HepG2 (cell line): ENCODE data around the gene RPS6KB2. TPM values are rescaled to one million over a fixed set of nuclear protein-coding genes. Genes with fewer than 3 reads are reported as not detected.
A peak's percentile ranks its signal among the peaks of the same experiment; 100 is the strongest.

Experiments
- ARHGAP35 ChIP-seq: sonication (generic); formaldehyde crosslinking; IDR thresholded peaks from 2 replicates; pipeline ENCODE4 v1.9.0; 2022; ENCODE audit warnings: mild to moderate bottlenecking, inconsistent platforms, moderate library complexity, missing genetic modification reagents, borderline replicate concordance
- CBX5 ChIP-seq: sonication (generic); formaldehyde crosslinking; IDR thresholded peaks from 2 replicates; pipeline ENCODE4 v1.4.0; 2020; ENCODE audit warnings: missing genetic modification reagents, borderline replicate concordance
- CENPBD1 ChIP-seq: sonication (generic); formaldehyde crosslinking; IDR thresholded peaks from 2 replicates; pipeline ENCODE4 v1.8.0; 2022; ENCODE audit warnings: missing genetic modification reagents, low read depth, mild to moderate bottlenecking, borderline replicate concordance
- FUBP1 ChIP-seq: sonication (generic); formaldehyde crosslinking; IDR thresholded peaks from 2 replicates; pipeline ENCODE4 v1.5.1; 2020; ENCODE audit warnings: missing genetic modification reagents, mild to moderate bottlenecking, borderline replicate concordance
- KLF15 ChIP-seq: sonication (generic); formaldehyde crosslinking; IDR thresholded peaks from 2 replicates; pipeline ENCODE4 v1.8.1; 2023; ENCODE audit warnings: borderline replicate concordance, mild to moderate bottlenecking, inconsistent platforms, missing genetic modification reagents, mixed read lengths
- KMT2B ChIP-seq: IDR thresholded peaks from 2 replicates; pipeline ENCODE4 v1.6.1; 2016; ENCODE audit warnings: missing genetic modification reagents, missing compliant biosample characterization
- NR2F6 ChIP-seq, 2 experiments: IDR thresholded peaks; 2 replicates each; pipeline ENCODE4 v1.6.1; 2016; ENCODE audit warnings: antibody characterized with exemption in 1 of 2, mild to moderate bottlenecking in 1 of 2
- PAX8 ChIP-seq: sonication (generic); formaldehyde crosslinking; IDR thresholded peaks from 2 replicates; pipeline ENCODE4 v1.8.0; 2022; ENCODE audit warnings: mild to moderate bottlenecking, missing genetic modification reagents, borderline replicate concordance
- RORA ChIP-seq: sonication (generic); formaldehyde crosslinking; IDR thresholded peaks from 2 replicates; pipeline ENCODE4 v1.5.0; 2020; ENCODE audit warnings: mild to moderate bottlenecking, missing genetic modification reagents, moderate library complexity
- TBX2 ChIP-seq: sonication (generic); formaldehyde crosslinking; IDR thresholded peaks from 2 replicates; pipeline ENCODE4 v1.5.0; 2020; ENCODE audit warnings: missing genetic modification reagents, mild to moderate bottlenecking, borderline replicate concordance
- ZC3H13 ChIP-seq: sonication (generic); formaldehyde crosslinking; IDR thresholded peaks from 2 replicates; pipeline ENCODE4 v1.8.1; 2023; ENCODE audit warnings: mild to moderate bottlenecking, missing genetic modification reagents, moderate library complexity
- ZNF296 ChIP-seq: sonication (generic); formaldehyde crosslinking; conservative IDR thresholded peaks from 2 replicates; pipeline ENCODE4 v1.5.0; 2020; ENCODE audit warnings: mild to moderate bottlenecking, missing genetic modification reagents
- ZNF34 ChIP-seq: sonication (generic); formaldehyde crosslinking; IDR thresholded peaks from 2 replicates; pipeline ENCODE4 v1.4.0; 2020; ENCODE audit warnings: mild to moderate bottlenecking, missing genetic modification reagents, borderline replicate concordance
- ZNF883 ChIP-seq: sonication (generic); formaldehyde crosslinking; IDR thresholded peaks from 2 replicates; pipeline ENCODE4 v1.5.1; 2020; ENCODE audit warnings: mild to moderate bottlenecking, missing genetic modification reagents; ENCODE audit errors: not compliant biosample characterization
- polyA plus RNA-seq, 8 experiments: library from polyadenylated mRNA; depleted of rRNA in 3 of 8; stranded (reverse) in 7 of 8; unstranded in 1 of 8; fragments of >200 nt; fragmentation: Illumina TruSeq in 4 of 8; extraction: Trizol in 4 of 8; gene quantifications; 2 replicates each; pipeline versions ENCODE4 v1.2.1 to v1.2.3, GENCODE V29; 2011 to 2016; ENCODE audit warnings: low read depth in 4 of 8, missing spikeins in 1 of 8, mixed read lengths in 1 of 8; ENCODE audit not compliant: insufficient read depth in 1 of 8
- total RNA-seq, 5 experiments: library from RNA; depleted of rRNA; stranded (reverse); fragments of >200 nt; fragmentation: Illumina TruSeq; extraction: Trizol; gene quantifications; 2 replicates each; pipeline ENCODE4 v1.2.3, GENCODE V29; 2016; ENCODE audit warnings: low read depth in 1 of 5
- TF ChIP-seq, protein P1 (sequence below): sonication (generic); formaldehyde crosslinking; IDR thresholded peaks from 2 replicates; pipeline ENCODE4 v1.4.0; 2020; ENCODE audit warnings: missing genetic modification reagents, borderline replicate concordance
- TF ChIP-seq, protein P2 (sequence below): sonication (generic); formaldehyde crosslinking; IDR thresholded peaks from 2 replicates; pipeline ENCODE4 v1.9.0; 2022; ENCODE audit warnings: low read depth, missing genetic modification reagents
- TF ChIP-seq, protein P3 (sequence below): conservative IDR thresholded peaks from 2 replicates; pipeline ENCODE4 v1.6.1; 2018; ENCODE audit warnings: missing genetic modification reagents

RPS6KB2 gene
- total and polyA plus RNA-seq, 2 of the 13 experiments (the other 11 are each of a cell fraction or from before 2014, with no cell fraction given), result 52.9 to 54.8 TPM

GRCh38 chr11:67391304-67392182 is 36.8 kb upstream of the RPS6KB2 start, which contains the start of gene RAD9A (continued):
- peak; percentile 76 for TF ChIP-seq ZNF883 (CRISPR knock-in tag)
- no peak for TF ChIP-seq CENPBD1 (CRISPR knock-in tag)
- no peak for TF ChIP-seq ZNF296
- TF ChIP-seq, protein P1, sequence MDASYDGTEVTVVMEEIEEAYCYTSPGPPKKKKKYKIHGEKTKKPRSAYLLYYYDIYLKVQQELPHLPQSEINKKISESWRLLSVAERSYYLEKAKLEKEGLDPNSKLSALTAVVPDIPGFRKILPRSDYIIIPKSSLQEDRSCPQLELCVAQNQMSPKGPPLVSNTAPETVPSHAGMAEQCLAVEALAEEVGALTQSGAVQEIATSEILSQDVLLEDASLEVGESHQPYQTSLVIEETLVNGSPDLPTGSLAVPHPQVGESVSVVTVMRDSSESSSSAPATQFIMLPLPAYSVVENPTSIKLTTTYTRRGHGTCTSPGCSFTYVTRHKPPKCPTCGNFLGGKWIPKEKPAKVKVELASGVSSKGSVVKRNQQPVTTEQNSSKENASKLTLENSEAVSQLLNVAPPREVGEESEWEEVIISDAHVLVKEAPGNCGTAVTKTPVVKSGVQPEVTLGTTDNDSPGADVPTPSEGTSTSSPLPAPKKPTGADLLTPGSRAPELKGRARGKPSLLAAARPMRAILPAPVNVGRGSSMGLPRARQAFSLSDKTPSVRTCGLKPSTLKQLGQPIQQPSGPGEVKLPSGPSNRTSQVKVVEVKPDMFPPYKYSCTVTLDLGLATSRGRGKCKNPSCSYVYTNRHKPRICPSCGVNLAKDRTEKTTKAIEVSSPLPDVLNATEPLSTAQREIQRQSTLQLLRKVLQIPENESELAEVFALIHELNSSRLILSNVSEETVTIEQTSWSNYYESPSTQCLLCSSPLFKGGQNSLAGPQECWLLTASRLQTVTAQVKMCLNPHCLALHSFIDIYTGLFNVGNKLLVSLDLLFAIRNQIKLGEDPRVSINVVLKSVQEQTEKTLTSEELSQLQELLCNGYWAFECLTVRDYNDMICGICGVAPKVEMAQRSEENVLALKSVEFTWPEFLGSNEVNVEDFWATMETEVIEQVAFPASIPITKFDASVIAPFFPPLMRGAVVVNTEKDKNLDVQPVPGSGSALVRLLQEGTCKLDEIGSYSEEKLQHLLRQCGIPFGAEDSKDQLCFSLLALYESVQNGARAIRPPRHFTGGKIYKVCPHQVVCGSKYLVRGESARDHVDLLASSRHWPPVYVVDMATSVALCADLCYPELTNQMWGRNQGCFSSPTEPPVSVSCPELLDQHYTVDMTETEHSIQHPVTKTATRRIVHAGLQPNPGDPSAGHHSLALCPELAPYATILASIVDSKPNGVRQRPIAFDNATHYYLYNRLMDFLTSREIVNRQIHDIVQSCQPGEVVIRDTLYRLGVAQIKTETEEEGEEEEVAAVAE, result peak; percentile 20; the same call in 1 of the 2 replicates
- peak; percentile 87 for TF ChIP-seq ZC3H13
- TF ChIP-seq KLF15 (CRISPR knock-in tag), result peak; percentile 23; the same call in 1 of the 2 replicates
- TF ChIP-seq TBX2 (CRISPR knock-in tag), result peak; percentile 89
- TF ChIP-seq, protein P2, sequence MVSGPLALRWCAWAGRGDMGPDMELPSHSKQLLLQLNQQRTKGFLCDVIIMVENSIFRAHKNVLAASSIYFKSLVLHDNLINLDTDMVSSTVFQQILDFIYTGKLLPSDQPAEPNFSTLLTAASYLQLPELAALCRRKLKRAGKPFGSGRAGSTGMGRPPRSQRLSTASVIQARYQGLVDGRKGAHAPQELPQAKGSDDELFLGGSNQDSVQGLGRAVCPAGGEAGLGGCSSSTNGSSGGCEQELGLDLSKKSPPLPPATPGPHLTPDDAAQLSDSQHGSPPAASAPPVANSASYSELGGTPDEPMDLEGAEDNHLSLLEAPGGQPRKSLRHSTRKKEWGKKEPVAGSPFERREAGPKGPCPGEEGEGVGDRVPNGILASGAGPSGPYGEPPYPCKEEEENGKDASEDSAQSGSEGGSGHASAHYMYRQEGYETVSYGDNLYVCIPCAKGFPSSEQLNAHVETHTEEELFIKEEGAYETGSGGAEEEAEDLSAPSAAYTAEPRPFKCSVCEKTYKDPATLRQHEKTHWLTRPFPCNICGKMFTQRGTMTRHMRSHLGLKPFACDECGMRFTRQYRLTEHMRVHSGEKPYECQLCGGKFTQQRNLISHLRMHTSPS, result peak; percentile 30; the same call in 1 of the 2 replicates
- no peak for TF ChIP-seq NR2F6 (IDR thresholded peaks at IDR 0.05)
- TF ChIP-seq NR2F6 (CRISPR knock-in tag; IDR thresholded peaks at IDR 0.05), result peak; percentile 79
- TF ChIP-seq CBX5 (CRISPR knock-in tag), result peak; percentile 68
- no peak for TF ChIP-seq ZNF34 (CRISPR knock-in tag)
- TF ChIP-seq, protein P3, sequence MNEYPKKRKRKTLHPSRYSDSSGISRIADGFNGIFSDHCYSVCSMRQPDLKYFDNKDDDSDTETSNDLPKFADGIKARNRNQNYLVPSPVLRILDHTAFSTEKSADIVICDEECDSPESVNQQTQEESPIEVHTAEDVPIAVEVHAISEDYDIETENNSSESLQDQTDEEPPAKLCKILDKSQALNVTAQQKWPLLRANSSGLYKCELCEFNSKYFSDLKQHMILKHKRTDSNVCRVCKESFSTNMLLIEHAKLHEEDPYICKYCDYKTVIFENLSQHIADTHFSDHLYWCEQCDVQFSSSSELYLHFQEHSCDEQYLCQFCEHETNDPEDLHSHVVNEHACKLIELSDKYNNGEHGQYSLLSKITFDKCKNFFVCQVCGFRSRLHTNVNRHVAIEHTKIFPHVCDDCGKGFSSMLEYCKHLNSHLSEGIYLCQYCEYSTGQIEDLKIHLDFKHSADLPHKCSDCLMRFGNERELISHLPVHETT, result peak; percentile 57; the same call in 1 of the 2 replicates
- peak; percentile 75 for TF ChIP-seq KMT2B
- TF ChIP-seq RORA, result no peak
- TF ChIP-seq ARHGAP35 (CRISPR knock-in tag), result peak; percentile 95
- TF ChIP-seq FUBP1, result no peak
- TF ChIP-seq PAX8, result no peak
